ENCODE data around the gene AIG1.
"Not testable (repeated sequence)": the region's sequence is repeated elsewhere in the genome, so short reads cannot be mapped to it uniquely, and the experiment has no call there.

AIG1 gene

GRCh38 chr6:143241911-143242310 is 181.2 kb downstream of the AIG1 start:
- DNase-seq, result no peak

GRCh38 chr6:143243786-143244185 is 183.1 kb downstream of the AIG1 start:
- no peak for DNase-seq

GRCh38 chr6:143245656-143246055 is 185.0 kb downstream of the AIG1 start:
- DNase-seq, result no peak

GRCh38 chr6:143246166-143246775 is 185.6 kb downstream of the AIG1 start:
- DNase-seq, result not testable (repeated sequence)

- no peak for DNase-seq
Observed at GRCh38 chr6:143247586-143247985, 186.9 kb downstream of the AIG1 start.

GRCh38 chr6:143248359-143248758 is 187.7 kb downstream of the AIG1 start:
- DNase-seq, result no peak

- no peak for DNase-seq
Observed at GRCh38 chr6:143251288-143251687, 190.6 kb downstream of the AIG1 start.

- no peak for DNase-seq
Observed at GRCh38 chr6:143252961-143253360, 192.3 kb downstream of the AIG1 start.

- DNase-seq, result no peak
Observed at GRCh38 chr6:143253586-143253985, 192.9 kb downstream of the AIG1 start.

GRCh38 chr6:143258945-143259344 is 198.3 kb downstream of the AIG1 start:
- DNase-seq, result no peak

GRCh38 chr6:143260857-143261256 is 200.2 kb downstream of the AIG1 start:
- DNase-seq, result no peak

- DNase-seq, result no peak
Observed at GRCh38 chr6:143261899-143262436, 201.3 kb downstream of the AIG1 start.

GRCh38 chr6:143262859-143263258 is 202.2 kb downstream of the AIG1 start:
- no peak for DNase-seq

- no peak for DNase-seq
Observed at GRCh38 chr6:143264379-143264778, 203.7 kb downstream of the AIG1 start.

- DNase-seq, result no peak
Observed at GRCh38 chr6:143264986-143265764, 204.5 kb downstream of the AIG1 start.

- no peak for DNase-seq
Observed at GRCh38 chr6:143267760-143268159, 207.1 kb downstream of the AIG1 start.

- DNase-seq, result no peak
Observed at GRCh38 chr6:143268439-143268838, 207.8 kb downstream of the AIG1 start.

GRCh38 chr6:143270026-143270425 is 209.3 kb downstream of the AIG1 start:
- no peak for DNase-seq

- DNase-seq, result no peak
Observed at GRCh38 chr6:143271024-143271423, 210.3 kb downstream of the AIG1 start.

GRCh38 chr6:143276436-143276835 is 215.7 kb downstream of the AIG1 start:
- DNase-seq, result no peak

GRCh38 chr6:143279385-143279784 is 218.7 kb downstream of the AIG1 start:
- no peak for DNase-seq

- DNase-seq, result no peak
Observed at GRCh38 chr6:143283887-143284645, 223.4 kb downstream of the AIG1 start.

- DNase-seq, result no peak
Observed at GRCh38 chr6:143286251-143286795, 225.6 kb downstream of the AIG1 start.
